Common myeloid progenitor, CD34-positive (primary cell): ENCODE data around the gene CCDC40.
A peak's percentile ranks its signal among the peaks of the same experiment; 100 is the strongest.

Experiments
- CTCF ChIA-PET: fragments of 350-600 bp; sonication (Branson Sonifier 250); formaldehyde crosslinking; loops from one replicate; lab custom pipeline; 2021; ENCODE audit warnings: antibody characterized with exemption; lab: Charles Lee
- POLR2A ChIA-PET: fragments of 350-600 bp; sonication (Branson Sonifier 250); formaldehyde crosslinking; loops from one replicate; lab custom pipeline; 2021; ENCODE audit warnings: antibody characterized with exemption; lab: Charles Lee
- DNase-seq, 3 donors: peaks; one replicate each; pipeline versions ENCODE4 v3.0.0 to v3.0.0-alpha.2; 2013
- H3K27ac ChIP-seq, 2 experiments: 1 replicate in 1 of 2; 2 replicates in 1 of 2; pipeline ENCODE4 v1.7.0; 2013; ENCODE audit warnings: inconsistent platforms in 2 of 2, low read length in 2 of 2, mild to moderate bottlenecking in 2 of 2, low read depth in 1 of 2, moderate library complexity in 1 of 2; ENCODE audit not compliant: severe bottlenecking in 2 of 2, insufficient read depth in 1 of 2, poor library complexity in 1 of 2
- H3K27me3 ChIP-seq, 5 experiments: replicated peaks in 2 of 5; 1 replicate in 3 of 5; 2 replicates in 2 of 5; pipeline versions ENCODE4 v1.6.1 to v1.7.0; 2013; ENCODE audit warnings: low read length in 4 of 5, mild to moderate bottlenecking in 2 of 5, moderate library complexity in 2 of 5, inconsistent platforms in 1 of 5; ENCODE audit not compliant: insufficient read depth in 5 of 5, control insufficient read depth in 4 of 5
- H3K36me3 ChIP-seq, 4 experiments: 1 replicate in 2 of 4; 2 replicates in 2 of 4; pipeline versions ENCODE4 v1.6.1 to v1.7.0; 2013; ENCODE audit warnings: low read length in 3 of 4, control low read depth in 1 of 4, mild to moderate bottlenecking in 1 of 4; ENCODE audit not compliant: control insufficient read depth in 4 of 4, insufficient read depth in 4 of 4
- H3K4me1 ChIP-seq, 4 experiments: 1 replicate in 3 of 4; 2 replicates in 1 of 4; pipeline versions ENCODE4 v1.6.1 to v1.7.1; 2013; ENCODE audit warnings: low read length in 3 of 4, mild to moderate bottlenecking in 3 of 4, control low read depth in 1 of 4, inconsistent platforms in 1 of 4, moderate library complexity in 1 of 4; ENCODE audit not compliant: control insufficient read depth in 4 of 4, insufficient read depth in 4 of 4; ENCODE audit errors: control extremely low read depth in 1 of 4
- H3K4me3 ChIP-seq, 7 experiments: 1 replicate in 4 of 7; 2 replicates in 3 of 7; pipeline versions ENCODE4 v1.5.1 to v1.7.0; 2013; ENCODE audit warnings: mild to moderate bottlenecking in 7 of 7, low read length in 6 of 7, moderate library complexity in 6 of 7, inconsistent platforms in 2 of 7, low read depth in 2 of 7, control low read depth in 1 of 7; ENCODE audit not compliant: insufficient read depth in 4 of 7, control insufficient read depth in 1 of 7; ENCODE audit errors: extremely low read depth in 1 of 7
- H3K9me3 ChIP-seq, 5 experiments: 1 replicate in 4 of 5; 2 replicates in 1 of 5; pipeline versions ENCODE4 v1.6.1 to v1.7.1; 2013; ENCODE audit warnings: low read length in 4 of 5, mild to moderate bottlenecking in 2 of 5, inconsistent platforms in 1 of 5, low read depth in 1 of 5, moderate library complexity in 1 of 5; ENCODE audit not compliant: control insufficient read depth in 4 of 5, insufficient read depth in 2 of 5; ENCODE audit errors: control extremely low read depth in 1 of 5
- WGBS: methylation state at CpG from one replicate; pipeline ENCODE4 v1.1.5; 2013; ENCODE audit not compliant: insufficient coverage; 5-methylcytosine and 5-hydroxymethylcytosine counted together

Gene CCDC40

GRCh38 chr17:80006811-80007752 lies 29.4 kb upstream of the CCDC40 start:
- 91% methylated on average over 18 of the region's 30 CpGs for WGBS
- ChIA-PET CTCF (interaction anchor here (0.7 to 8.7 kb wide), 11 partner anchors 7 to 77 kb away, joined by 3 to 64 read pairs (median 6); no protein-coding TSS in a partner anchor), POLR2A (no interaction called here)
- Histone ChIP-seq H3K4me1 (peaks cover 0 to 8% (median 1%) of the 10 kb centered on the region in 4 experiments), H3K4me3 (no peak overlapping the region), H3K9me3 (no peaks in the 10 kb centered on the region), H3K27ac (no peak overlapping the region), H3K36me3 (peaks cover 0 to 12% (median 3%) of the 10 kb centered on the region in 4 experiments), H3K27me3 (no peaks in the 10 kb centered on the region)
- no peak for DNase-seq

GRCh38 chr17:80007939-80008338 lies 28.5 kb upstream of the CCDC40 start:
- ChIA-PET POLR2A (interaction anchor here (1.1 kb wide), 1 partner anchor 21 kb away, joined by 3 read pairs; no protein-coding TSS in a partner anchor), CTCF (interaction anchor here (1.1 to 8.7 kb wide), 10 partner anchors 8 to 354 kb away, joined by 3 to 64 read pairs (median 8); no protein-coding TSS in a partner anchor)
- Histone ChIP-seq H3K4me1 (peaks cover 0 to 8% (median 1%) of the 10 kb centered on the region in 4 experiments), H3K27me3 (no peaks in the 10 kb centered on the region), H3K4me3 (no peak overlapping the region), H3K9me3 (no peaks in the 10 kb centered on the region), H3K27ac (no peak overlapping the region), H3K36me3 (peaks cover 0 to 17% (median 3%) of the 10 kb centered on the region in 4 experiments)
- 82% methylated on average over 4 of the region's 10 CpGs for WGBS
- no peak for DNase-seq

GRCh38 chr17:80008383-80008840 lies 28.0 kb upstream of the CCDC40 start:
- Histone ChIP-seq H3K27me3 (no peaks in the 10 kb centered on the region), H3K36me3 (peaks cover 0 to 21% (median 6%) of the 10 kb centered on the region in 4 experiments), H3K4me1 (peaks cover 0 to 8% (median 1%) of the 10 kb centered on the region in 4 experiments), H3K9me3 (no peaks in the 10 kb centered on the region), H3K4me3 (no peak overlapping the region), H3K27ac (no peak overlapping the region)
- whole genome bisulfite sequencing = 31% methylated on average over 17 of the region's 17 CpGs
- peak; percentile 59 to 76 (median 67) for DNase-seq
- CTCF ChIA-PET = interaction anchor here (0.6 to 8.7 kb wide), 12 partner anchors 9 to 353 kb away, joined by 3 to 64 read pairs (median 4); no protein-coding TSS in a partner anchor
- POLR2A ChIA-PET = interaction anchor here (1.1 kb wide), 1 partner anchor 21 kb away, joined by 3 read pairs; no protein-coding TSS in a partner anchor

GRCh38 chr17:80008848-80009247 lies 27.6 kb upstream of the CCDC40 start:
- POLR2A ChIA-PET = interaction anchor here (1.1 kb wide), 1 partner anchor 20 kb away, joined by 3 read pairs; no protein-coding TSS in a partner anchor
- Histone ChIP-seq H3K4me3 (no peak overlapping the region), H3K36me3 (peaks cover 0 to 21% (median 7%) of the 10 kb centered on the region in 4 experiments), H3K27me3 (no peaks in the 10 kb centered on the region), H3K4me1 (peaks cover 0 to 8% (median 1%) of the 10 kb centered on the region in 4 experiments), H3K9me3 (no peaks in the 10 kb centered on the region), H3K27ac (no peak overlapping the region)
- CTCF ChIA-PET = interaction anchor here (0.6 to 8.7 kb wide), 12 partner anchors 9 to 353 kb away, joined by 3 to 64 read pairs (median 4); no protein-coding TSS in a partner anchor
- no peak for DNase-seq
- WGBS = 96% methylated on average over 16 of the region's 18 CpGs

- peaks cover 0 to 8% (median 1%) of the 10 kb centered on the region in 4 experiments for H3K4me1 ChIP-seq
- peaks cover 0 to 3% (median 0%) of the 10 kb centered on the region in 5 experiments for H3K9me3 ChIP-seq
- H3K4me3 ChIP-seq = no peak overlapping the region
- H3K36me3 ChIP-seq = peaks cover 0 to 21% (median 7%) of the 10 kb centered on the region in 4 experiments
- POLR2A ChIA-PET = no interaction called here
- H3K27ac ChIP-seq = no peak overlapping the region
- no peak for DNase-seq
- 95% methylated on average over 26 of the region's 34 CpGs for WGBS
- no peaks in the 10 kb centered on the region for H3K27me3 ChIP-seq
- CTCF ChIA-PET = interaction anchor here (0.6 to 8.7 kb wide), 8 partner anchors 8 to 60 kb away, joined by 3 to 64 read pairs (median 10); no protein-coding TSS in a partner anchor
Measured at GRCh38 chr17:80009391-80010282, 26.8 kb upstream of the CCDC40 start.

- 97% methylated on average over 31 of the region's 33 CpGs for WGBS
- Histone ChIP-seq H3K4me3 (no peak overlapping the region), H3K27me3 (no peaks in the 10 kb centered on the region), H3K27ac (no peak overlapping the region), H3K9me3 (peaks cover 0 to 3% (median 0%) of the 10 kb centered on the region in 5 experiments), H3K4me1 (peaks cover 0 to 8% (median 1%) of the 10 kb centered on the region in 4 experiments), H3K36me3 (peaks cover 0 to 21% (median 6%) of the 10 kb centered on the region in 4 experiments)
- ChIA-PET POLR2A (no interaction called here), CTCF (interaction anchor here (0.8 to 8.7 kb wide), 7 partner anchors 11 to 265 kb away, joined by 3 to 64 read pairs (median 3); no protein-coding TSS in a partner anchor)
- DNase-seq = no peak
Measured at GRCh38 chr17:80010283-80010858, 26.1 kb upstream of the CCDC40 start.
